WTC11 (cell line): ENCODE results near the gene FAM76A.
"Not testable (repeated sequence)": the region's sequence is repeated elsewhere in the genome, so short reads cannot be mapped to it uniquely, and the experiment has no call there.

ENCODE experiments used
- ATF1 ChIP-seq: sonication (generic); formaldehyde crosslinking; IDR thresholded peaks from 2 replicates; pipeline ENCODE4 v1.8.1; 2023; ENCODE audit warnings: mild to moderate bottlenecking, moderate library complexity, missing genetic modification reagents
- ELF4 ChIP-seq: sonication (generic); formaldehyde crosslinking; IDR thresholded peaks from 2 replicates; pipeline ENCODE4 v1.8.1; 2022; ENCODE audit warnings: low read depth, mild to moderate bottlenecking, moderate library complexity, missing genetic modification reagents
- ESRRA ChIP-seq: sonication (generic); formaldehyde crosslinking; IDR thresholded peaks from 2 replicates; pipeline ENCODE4 v1.8.1; 2022; ENCODE audit warnings: mild to moderate bottlenecking, missing genetic modification reagents, borderline replicate concordance
- NFYB ChIP-seq: sonication (generic); formaldehyde crosslinking; conservative IDR thresholded peaks from 2 replicates; pipeline ENCODE4 v1.8.0; 2022; ENCODE audit warnings: low read depth, missing genetic modification reagents
- NR2C2 ChIP-seq: sonication (generic); formaldehyde crosslinking; IDR thresholded peaks from 2 replicates; pipeline ENCODE4 v1.8.0; 2022; ENCODE audit warnings: mild to moderate bottlenecking, missing genetic modification reagents
- SMAD4 ChIP-seq: sonication (generic); formaldehyde crosslinking; IDR thresholded peaks from 2 replicates; pipeline ENCODE4 v1.8.0; 2022; ENCODE audit warnings: mild to moderate bottlenecking, missing genetic modification reagents
- SOX15 ChIP-seq: fragments of 250-450 bp; sonication (Bioruptor Pico); IDR thresholded peaks from 2 replicates; pipeline ENCODE4 v1.9.0; 2021; ENCODE audit warnings: mild to moderate bottlenecking
- SP1 ChIP-seq: sonication (generic); formaldehyde crosslinking; conservative IDR thresholded peaks from 2 replicates; pipeline ENCODE4 v1.8.1; 2022; ENCODE audit warnings: missing genetic modification reagents
- TCF7 ChIP-seq: sonication (generic); formaldehyde crosslinking; IDR thresholded peaks from 2 replicates; pipeline ENCODE4 v1.8.0; 2022; ENCODE audit warnings: mild to moderate bottlenecking, low read depth, missing genetic modification reagents, moderate library complexity
- ZNF263 ChIP-seq: sonication (generic); formaldehyde crosslinking; IDR thresholded peaks from 2 replicates; pipeline ENCODE4 v1.8.1; 2022; ENCODE audit warnings: low read depth, mild to moderate bottlenecking, moderate library complexity, missing genetic modification reagents
- TF ChIP-seq, protein P1 (sequence below): sonication (generic); formaldehyde crosslinking; IDR thresholded peaks from 2 replicates; pipeline ENCODE4 v1.8.1; 2022; ENCODE audit warnings: mild to moderate bottlenecking, moderate library complexity, missing genetic modification reagents
- TF ChIP-seq, protein P2 (sequence below): fragments of 200-600 bp; IDR thresholded peaks from 2 replicates; pipeline ENCODE4 v1.8.0; 2022; ENCODE audit warnings: antibody characterized with exemption
- TF ChIP-seq, protein P3 (sequence below): sonication (generic); formaldehyde crosslinking; IDR thresholded peaks from 2 replicates; pipeline ENCODE4 v1.8.1; 2022; ENCODE audit warnings: low read depth, missing genetic modification reagents, borderline replicate concordance

DNA sequence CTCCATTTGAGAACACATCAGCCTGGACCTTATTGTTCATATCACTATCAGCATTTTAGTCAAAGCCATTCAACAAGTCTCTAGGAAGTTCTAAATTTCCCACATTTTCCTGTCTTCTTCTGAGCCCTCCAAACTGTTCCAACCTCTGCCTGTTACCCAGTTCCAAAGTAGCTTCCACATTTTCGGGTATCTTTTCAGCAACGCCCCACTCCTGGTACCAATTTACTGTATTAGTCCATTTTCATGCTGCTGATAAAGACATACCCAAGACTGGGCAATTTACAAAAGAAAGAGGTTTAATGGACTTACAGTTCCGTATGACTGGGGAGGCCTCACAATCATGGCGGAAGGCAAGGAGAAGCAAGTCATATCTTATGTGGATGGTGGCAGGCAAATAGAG, 44.2 kb upstream of the FAM76A start:
- TF ChIP-seq, protein P1, sequence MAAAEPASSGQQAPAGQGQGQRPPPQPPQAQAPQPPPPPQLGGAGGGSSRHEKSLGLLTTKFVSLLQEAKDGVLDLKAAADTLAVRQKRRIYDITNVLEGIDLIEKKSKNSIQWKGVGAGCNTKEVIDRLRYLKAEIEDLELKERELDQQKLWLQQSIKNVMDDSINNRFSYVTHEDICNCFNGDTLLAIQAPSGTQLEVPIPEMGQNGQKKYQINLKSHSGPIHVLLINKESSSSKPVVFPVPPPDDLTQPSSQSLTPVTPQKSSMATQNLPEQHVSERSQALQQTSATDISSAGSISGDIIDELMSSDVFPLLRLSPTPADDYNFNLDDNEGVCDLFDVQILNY (CRISPR knock-in tag) = not testable (repeated sequence)
- TF ChIP-seq, protein P2, sequence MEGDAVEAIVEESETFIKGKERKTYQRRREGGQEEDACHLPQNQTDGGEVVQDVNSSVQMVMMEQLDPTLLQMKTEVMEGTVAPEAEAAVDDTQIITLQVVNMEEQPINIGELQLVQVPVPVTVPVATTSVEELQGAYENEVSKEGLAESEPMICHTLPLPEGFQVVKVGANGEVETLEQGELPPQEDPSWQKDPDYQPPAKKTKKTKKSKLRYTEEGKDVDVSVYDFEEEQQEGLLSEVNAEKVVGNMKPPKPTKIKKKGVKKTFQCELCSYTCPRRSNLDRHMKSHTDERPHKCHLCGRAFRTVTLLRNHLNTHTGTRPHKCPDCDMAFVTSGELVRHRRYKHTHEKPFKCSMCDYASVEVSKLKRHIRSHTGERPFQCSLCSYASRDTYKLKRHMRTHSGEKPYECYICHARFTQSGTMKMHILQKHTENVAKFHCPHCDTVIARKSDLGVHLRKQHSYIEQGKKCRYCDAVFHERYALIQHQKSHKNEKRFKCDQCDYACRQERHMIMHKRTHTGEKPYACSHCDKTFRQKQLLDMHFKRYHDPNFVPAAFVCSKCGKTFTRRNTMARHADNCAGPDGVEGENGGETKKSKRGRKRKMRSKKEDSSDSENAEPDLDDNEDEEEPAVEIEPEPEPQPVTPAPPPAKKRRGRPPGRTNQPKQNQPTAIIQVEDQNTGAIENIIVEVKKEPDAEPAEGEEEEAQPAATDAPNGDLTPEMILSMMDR = not testable (repeated sequence)
- TF ChIP-seq NR2C2 (CRISPR knock-in tag); ZNF263 (CRISPR knock-in tag); SOX15 (CRISPR knock-in tag); SMAD4; TCF7 (CRISPR knock-in tag); NFYB (CRISPR knock-in tag); ESRRA (CRISPR knock-in tag); SP1; ATF1; ELF4: not testable (repeated sequence)
- TF ChIP-seq, protein P3, sequence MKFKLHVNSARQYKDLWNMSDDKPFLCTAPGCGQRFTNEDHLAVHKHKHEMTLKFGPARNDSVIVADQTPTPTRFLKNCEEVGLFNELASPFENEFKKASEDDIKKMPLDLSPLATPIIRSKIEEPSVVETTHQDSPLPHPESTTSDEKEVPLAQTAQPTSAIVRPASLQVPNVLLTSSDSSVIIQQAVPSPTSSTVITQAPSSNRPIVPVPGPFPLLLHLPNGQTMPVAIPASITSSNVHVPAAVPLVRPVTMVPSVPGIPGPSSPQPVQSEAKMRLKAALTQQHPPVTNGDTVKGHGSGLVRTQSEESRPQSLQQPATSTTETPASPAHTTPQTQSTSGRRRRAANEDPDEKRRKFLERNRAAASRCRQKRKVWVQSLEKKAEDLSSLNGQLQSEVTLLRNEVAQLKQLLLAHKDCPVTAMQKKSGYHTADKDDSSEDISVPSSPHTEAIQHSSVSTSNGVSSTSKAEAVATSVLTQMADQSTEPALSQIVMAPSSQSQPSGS (CRISPR knock-in tag) = not testable (repeated sequence)
